Measurements from ENCODE around the gene CASP3.
"Not testable (repeated sequence)": the region's sequence is repeated elsewhere in the genome, so short reads cannot be mapped to it uniquely, and the experiment has no call there.

GRCh38 chr4:184602857-184603256 lies 46.4 kb downstream of the CASP3 start:
- TF ChIP-seq CTCF, POLR2A (IDR thresholded peaks at IDR 0.05): not testable (repeated sequence)
